Gastroesophageal sphincter (tissue), 4 donors: ENCODE measurements around the gene PLXNB3. TPM values are rescaled to one million over a fixed set of nuclear protein-coding genes. Genes with fewer than 3 reads are reported as not detected.

Experiments used
- ATAC-seq: fragments of 150-250 bp; one replicate; pipeline ENCODE4 v1.9.1; 2016; ENCODE audit warnings: mild to moderate bottlenecking, moderate library complexity
- H3K27ac ChIP-seq, 4 donors: fragments of 200-600 bp; sonication (generic) in 3 of 4; 1 replicate in 3 of 4; 2 replicates in 1 of 4; pipeline ENCODE4 v1.5.1; 2016 to 2019
- H3K27me3 ChIP-seq: fragments of 200-600 bp; sonication (generic); one replicate; pipeline ENCODE4 v1.5.1; 2019
- H3K36me3 ChIP-seq, 2 donors: fragments of 200-600 bp; sonication (generic); one replicate each; pipeline ENCODE4 v1.5.1; 2019; ENCODE audit warnings: control low read depth in 1 of 2
- H3K4me1 ChIP-seq, 3 donors: fragments of 200-600 bp; sonication (generic); 1 replicate in 2 of 3; 2 replicates in 1 of 3; pipeline ENCODE4 v1.5.1; 2016 to 2019; ENCODE audit warnings: control low read depth in 2 of 3
- H3K4me3 ChIP-seq, 2 donors: fragments of 200-600 bp; sonication (generic); one replicate each; pipeline ENCODE4 v1.5.1; 2019; ENCODE audit warnings: mild to moderate bottlenecking in 1 of 2, moderate library complexity in 1 of 2
- H3K9me3 ChIP-seq, 3 donors: fragments of 200-600 bp; sonication (generic); one replicate each; pipeline ENCODE4 v1.5.1; 2017 to 2019; ENCODE audit warnings: control low read depth in 2 of 3
- CTCF ChIP-seq, 4 experiments: fragments of 200-600 bp in 2 of 4; fragments of 450-650 bp in 2 of 4; sonication (generic) in 1 of 4; IDR thresholded peaks; one replicate each; pipeline ENCODE4 v1.5.1; 2017 to 2019; ENCODE audit warnings: antibody characterized with exemption in 4 of 4, mild to moderate bottlenecking in 2 of 4, moderate library complexity in 2 of 4
- EP300 ChIP-seq: sonication (generic); formaldehyde crosslinking; IDR thresholded peaks from one replicate; pipeline ENCODE4 v1.6.1; 2017; ENCODE audit warnings: antibody characterized with exemption, mild to moderate bottlenecking
- POLR2A ChIP-seq, 2 donors: fragments of 450-650 bp; IDR thresholded peaks; one replicate each; pipeline ENCODE4 v1.6.1; 2017; ENCODE audit warnings: antibody characterized with exemption in 2 of 2, mild to moderate bottlenecking in 2 of 2, moderate library complexity in 1 of 2
- POLR2AphosphoS5 ChIP-seq: sonication (generic); formaldehyde crosslinking; IDR thresholded peaks from one replicate; pipeline ENCODE4 v1.6.1; 2017; ENCODE audit warnings: antibody characterized with exemption
- WGBS, 2 donors: methylation state at CpG; one replicate each; pipeline ENCODE4 v1.1.5; 2018; ENCODE audit warnings: low coverage in 1 of 2; 5-methylcytosine and 5-hydroxymethylcytosine counted together
- total RNA-seq, 4 donors: library from RNA; depleted of rRNA; stranded (reverse); fragments of >200 nt; gene quantifications; one replicate each; pipeline ENCODE4 v1.1.0, GENCODE V29; 2016

PLXNB3 gene
- total RNA-seq, 4 donors from 2014 or later: 9.2 to 19.2 (median 16.8) TPM

DNA sequence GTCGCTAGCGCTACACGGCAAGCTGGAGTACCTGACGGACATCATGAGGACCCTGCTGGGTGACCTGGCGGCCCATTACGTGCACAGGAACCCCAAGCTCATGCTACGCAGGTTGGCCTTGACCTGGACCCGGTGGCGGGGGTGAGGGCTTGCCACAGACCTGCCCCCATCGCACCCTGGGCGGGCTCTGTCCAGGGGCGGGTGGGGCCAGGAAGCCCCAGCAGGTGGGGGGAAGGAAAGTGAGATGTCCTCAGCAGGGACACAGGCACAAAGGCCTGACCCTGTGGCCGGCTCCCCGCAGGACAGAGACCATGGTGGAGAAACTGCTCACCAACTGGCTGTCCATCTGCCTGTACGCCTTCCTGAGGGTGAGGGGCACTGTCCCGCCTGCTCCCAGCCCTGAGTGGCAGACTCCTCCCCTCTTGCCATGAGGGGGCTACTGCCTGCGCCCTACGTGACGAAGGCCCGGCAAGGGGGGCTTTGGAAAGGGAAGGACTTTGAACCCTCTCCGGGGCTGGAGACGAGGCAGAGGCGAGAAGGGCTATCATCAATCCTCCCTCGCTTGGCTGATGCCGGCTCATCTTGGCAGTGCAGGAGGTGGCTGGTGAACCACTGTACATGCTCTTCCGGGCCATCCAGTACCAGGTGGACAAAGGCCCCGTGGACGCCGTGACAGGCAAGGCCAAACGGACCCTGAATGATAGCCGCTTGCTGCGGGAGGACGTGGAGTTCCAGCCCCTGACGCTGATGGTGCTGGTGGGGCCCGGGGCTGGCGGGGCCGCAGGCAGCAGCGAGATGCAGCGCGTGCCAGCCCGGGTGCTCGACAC lies 11.5 kb downstream of the PLXNB3 start:
- H3K36me3 ChIP-seq: peaks cover 0 to 76% of the 10 kb centered on the region in 2 donors

GRCh38 chrX:153776120-153776599 lies 12.1 kb downstream of the PLXNB3 start:
- Histone ChIP-seq H3K9me3 (no peaks in the 10 kb centered on the region), H3K36me3 (peaks cover 0 to 70% of the 10 kb centered on the region in 2 donors), H3K4me3 (no peak overlapping the region), H3K4me1 (peaks cover 0 to 14% (median 0%) of the 10 kb centered on the region in 3 donors), H3K27me3 (no peaks in the 10 kb centered on the region), H3K27ac (no peak overlapping the region)
- whole genome bisulfite sequencing, 2 donors: no CpG with 5 or more reads among the region's 20 CpGs
- TF ChIP-seq POLR2AphosphoS5 (no peak), EP300 (no peak), POLR2A (IDR thresholded peaks at IDR 0.05) (no peak), CTCF (IDR thresholded peaks at IDR 0.05) (no peak)
- no peak for ATAC-seq

More for the DNA sequence above, 11.5 kb downstream of the PLXNB3 start:
- no peak for TF ChIP-seq EP300
- no peak for TF ChIP-seq POLR2AphosphoS5
- TF ChIP-seq POLR2A (IDR thresholded peaks at IDR 0.05): no peak
- no peak for TF ChIP-seq CTCF (IDR thresholded peaks at IDR 0.05)
- H3K9me3 ChIP-seq: no peaks in the 10 kb centered on the region
- whole genome bisulfite sequencing, 2 donors: no CpG with 5 or more reads among the region's 42 CpGs
- ATAC-seq: no peak
- H3K27me3 ChIP-seq: no peaks in the 10 kb centered on the region
- H3K4me1 ChIP-seq: peaks cover 0 to 7% (median 0%) of the 10 kb centered on the region in 3 donors
- no peak overlapping the region for H3K27ac ChIP-seq
- H3K4me3 ChIP-seq: no peak overlapping the region

DNA sequence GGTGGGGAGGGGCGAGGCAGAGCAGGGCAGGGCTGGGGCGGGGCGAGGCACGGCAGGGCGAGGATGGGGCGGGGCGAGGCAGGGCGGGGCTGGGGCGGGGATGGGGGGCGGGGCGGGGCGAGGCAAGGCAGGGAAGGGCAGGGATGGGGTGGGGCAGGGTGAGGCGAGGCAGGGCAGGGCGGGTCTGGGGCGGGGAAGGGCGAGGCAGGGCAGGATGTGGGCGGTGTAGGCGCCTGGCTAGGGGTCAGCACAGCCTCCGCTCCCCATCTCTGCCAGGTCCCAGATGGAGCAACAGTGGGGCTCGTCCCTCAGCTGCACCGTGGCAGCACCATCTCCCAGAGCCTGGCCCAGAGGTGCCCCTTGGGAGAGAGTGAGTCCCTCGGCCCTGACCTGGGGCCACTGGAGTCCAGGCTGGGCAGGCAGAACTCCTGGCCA lies 12.6 kb downstream of the PLXNB3 start:
- no CpG with 5 or more reads among the region's 22 CpGs for WGBS, 2 donors
- TF ChIP-seq POLR2AphosphoS5 (no peak), POLR2A (IDR thresholded peaks at IDR 0.05) (no peak), CTCF (IDR thresholded peaks at IDR 0.05) (no peak), EP300 (no peak)
- no peaks in the 10 kb centered on the region for H3K27me3 ChIP-seq
- ATAC-seq: no peak
- H3K9me3 ChIP-seq: no peaks in the 10 kb centered on the region
- H3K4me1 ChIP-seq: peaks cover 0 to 18% (median 0%) of the 10 kb centered on the region in 3 donors
- H3K36me3 ChIP-seq: peaks cover 0 to 65% of the 10 kb centered on the region in 2 donors
- H3K4me3 ChIP-seq: no peak overlapping the region
- H3K27ac ChIP-seq: no peak overlapping the region

DNA sequence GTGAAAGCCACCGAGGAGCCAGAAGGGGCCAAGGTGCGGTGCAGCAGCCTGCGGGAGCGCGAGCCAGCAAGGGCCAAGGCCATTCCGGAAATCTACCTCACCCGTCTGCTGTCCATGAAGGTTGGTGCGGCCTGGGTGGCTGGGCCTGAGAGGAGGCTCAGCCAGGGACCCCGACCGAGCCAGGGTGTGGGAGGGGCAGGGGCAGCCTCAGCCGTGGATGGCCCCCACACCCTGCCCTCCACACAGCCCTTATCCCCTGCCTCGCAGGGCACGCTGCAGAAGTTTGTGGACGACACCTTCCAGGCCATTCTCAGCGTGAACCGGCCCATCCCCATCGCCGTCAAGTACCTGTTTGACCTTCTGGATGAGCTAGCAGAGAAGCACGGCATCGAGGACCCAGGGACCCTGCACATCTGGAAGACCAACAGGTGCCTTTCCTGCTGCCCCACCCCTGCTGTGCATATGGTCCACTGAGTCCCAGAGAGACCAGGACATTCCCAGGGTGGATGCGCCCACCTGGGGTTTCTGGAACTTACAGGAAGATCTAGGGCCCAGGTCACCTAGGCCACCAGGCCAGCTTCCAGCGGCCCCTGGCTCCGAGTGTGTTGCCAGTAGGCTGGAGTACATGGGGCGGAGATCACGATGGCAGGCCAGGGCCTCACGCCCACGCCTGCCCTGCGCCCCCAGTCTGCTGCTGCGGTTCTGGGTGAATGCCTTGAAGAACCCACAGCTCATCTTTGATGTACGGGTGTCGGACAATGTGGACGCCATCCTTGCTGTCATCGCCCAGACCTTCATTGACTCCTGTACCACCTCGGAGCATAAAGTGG lies 13.4 kb downstream of the PLXNB3 start:
- no peaks in the 10 kb centered on the region for H3K27me3 ChIP-seq

DNA sequence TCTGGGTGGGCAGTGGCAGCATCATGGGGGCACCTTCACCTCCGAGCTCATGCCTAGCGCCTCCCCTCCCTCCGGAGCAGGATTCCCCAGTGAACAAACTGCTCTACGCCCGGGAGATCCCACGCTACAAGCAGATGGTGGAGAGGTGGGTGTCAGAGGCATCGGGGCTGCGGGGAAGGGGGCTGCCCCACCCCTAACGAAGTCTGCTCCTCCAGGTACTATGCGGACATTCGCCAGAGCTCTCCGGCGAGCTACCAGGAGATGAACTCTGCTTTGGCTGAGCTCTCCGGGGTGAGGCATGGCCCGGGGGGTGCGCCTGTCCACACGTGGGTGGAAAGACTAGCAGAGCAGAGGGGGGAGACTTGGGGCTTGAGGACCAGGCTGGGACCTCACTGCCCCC lies 14.1 kb downstream of the PLXNB3 start:
- peaks cover 0 to 28% (median 0%) of the 10 kb centered on the region in 3 donors for H3K4me1 ChIP-seq
- TF ChIP-seq POLR2AphosphoS5: no peak
- TF ChIP-seq POLR2A (IDR thresholded peaks at IDR 0.05): no peak
- no peak for TF ChIP-seq CTCF (IDR thresholded peaks at IDR 0.05)
- TF ChIP-seq EP300: no peak
- H3K27ac ChIP-seq: no peak overlapping the region
- peaks cover 0 to 50% of the 10 kb centered on the region in 2 donors for H3K36me3 ChIP-seq
- no peaks in the 10 kb centered on the region for H3K27me3 ChIP-seq
- no peak for ATAC-seq
- 80% methylated on average over 2 of the region's 17 CpGs; no CpG with 5 or more reads in 1 of the 2 donors for WGBS, 2 donors
- H3K9me3 ChIP-seq: no peaks in the 10 kb centered on the region
- H3K4me3 ChIP-seq: no peak overlapping the region

More for the DNA sequence above, 13.4 kb downstream of the PLXNB3 start:
- no peaks in the 10 kb centered on the region for H3K9me3 ChIP-seq
- no peak overlapping the region for H3K4me3 ChIP-seq
- no peak for TF ChIP-seq EP300
- TF ChIP-seq POLR2A (IDR thresholded peaks at IDR 0.05): no peak
- no peak overlapping the region for H3K27ac ChIP-seq
- ATAC-seq: no peak
- 90% methylated on average over 2 of the region's 34 CpGs; no CpG with 5 or more reads in 1 of the 2 donors for WGBS, 2 donors
- H3K4me1 ChIP-seq: peaks cover 0 to 25% (median 0%) of the 10 kb centered on the region in 3 donors
- peaks cover 0 to 57% of the 10 kb centered on the region in 2 donors for H3K36me3 ChIP-seq
